ENCODE results near the gene SHISA8. TPM values are rescaled to one million over a fixed set of nuclear protein-coding genes. Genes with fewer than 3 reads are reported as not detected.

SHISA8 gene
- total and polyA plus RNA-seq, 10 of the 15 experiments (the other 5 are each of a cell fraction or from before 2014, with no cell fraction given), result 0.06 to 10.1 (median 0.25) TPM

- ATAC-seq, result no peak
- no peak for FAIRE-seq
- BruUV-seq (replicated peaks), result no TSS peak
- CTCF ChIA-PET, result no interaction called here
- Histone ChIP-seq H3K27me3 (replicated peaks in 1 of 2; ENCODE audit: control insufficient read depth in 2 of 2, insufficient read depth in 2 of 2, low read length in 1 of 2) (no peaks in the 10 kb centered on the region), H2AFZ (ENCODE audit: control insufficient read depth, low read depth, low read length) (no peak overlapping the region), H4K20me1 (ENCODE audit: control insufficient read depth, insufficient read depth) (no peaks in the 10 kb centered on the region), H3K9ac (ENCODE audit: control insufficient read depth, insufficient read depth, low read length) (no peak overlapping the region), H3K27ac (ENCODE audit: control insufficient read depth, insufficient read depth) (no peak overlapping the region), H3K4me3 (no peak overlapping the region), H3K9me3 (replicated peaks; ENCODE audit: control insufficient read depth, insufficient read depth, low read length) (no peaks in the 10 kb centered on the region), H3K36me3 (ENCODE audit: control insufficient read depth in 2 of 2, insufficient read depth in 2 of 2, low read length in 1 of 2) (peaks cover 30 to 42% of the 10 kb centered on the region in 2 experiments; a peak in 3 of 4 replicates), H3K4me1 (ENCODE audit: control insufficient read depth, insufficient read depth, low read length) (peaks cover 12% of the 10 kb centered on the region), H3K79me2 (ENCODE audit: control insufficient read depth, insufficient read depth, low read length) (no peaks in the 10 kb centered on the region), H3K4me2 (ENCODE audit: control insufficient read depth, insufficient read depth) (no peak overlapping the region)
- SMC1A ChIA-PET (ENCODE audit: uncharacterized antibody, unreplicated experiment), result interaction anchor here (1.0 kb wide), 1 partner anchor 39 kb away, joined by 3 read pairs; no protein-coding TSS in a partner anchor
- peak; percentile 71; the same call in 1 of the 2 replicates for TF ChIP-seq POLR2A (IDR thresholded peaks at IDR 0.05; ENCODE audit: low read depth, low read length)
- TF ChIP-seq IRF4 (IDR thresholded peaks at IDR 0.05; ENCODE audit: low read depth, low read length), result no peak
- POLR2A ChIA-PET, result no interaction called here
- no peak for DNase-seq (ENCODE audit: low read depth, low spot score)
- in situ Hi-C loops (cut with MboI) (no loop called here), intact Hi-C loops (cut with micrococcal nuclease; ENCODE audit: unreplicated experiment) (no loop called here)
- RAD21 ChIA-PET (ENCODE audit: unreplicated experiment), result no interaction called here
- 90% methylated on average over 24 of the region's 24 CpGs for WGBS (ENCODE audit: insufficient coverage, insufficient replicate concordance, low lambda C conversion rate, missing lambda C conversion rate)
Measured at GRCh38 chr22:41904450-41905410, 10.1 kb downstream of the SHISA8 start.

GRCh38 chr22:41902932-41903421 is 11.9 kb downstream of the SHISA8 start:
- no peaks in the 10 kb centered on the region for H3K79me2 ChIP-seq (ENCODE audit: control insufficient read depth, insufficient read depth, low read length)
- H3K4me1 ChIP-seq (ENCODE audit: control insufficient read depth, insufficient read depth, low read length), result peaks cover 4% of the 10 kb centered on the region
- H3K27me3 ChIP-seq (replicated peaks in 1 of 2; ENCODE audit: control insufficient read depth in 2 of 2, insufficient read depth in 2 of 2, low read length in 1 of 2), result no peaks in the 10 kb centered on the region
- no peak overlapping the region for H3K27ac ChIP-seq (ENCODE audit: control insufficient read depth, insufficient read depth)
- H4K20me1 ChIP-seq (ENCODE audit: control insufficient read depth, insufficient read depth), result no peaks in the 10 kb centered on the region
- H2AFZ ChIP-seq (ENCODE audit: control insufficient read depth, low read depth, low read length), result no peak overlapping the region
- peaks cover 38 to 52% of the 10 kb centered on the region in 2 experiments; a peak in 3 of 4 replicates for H3K36me3 ChIP-seq (ENCODE audit: control insufficient read depth in 2 of 2, insufficient read depth in 2 of 2, low read length in 1 of 2)
- H3K9ac ChIP-seq (ENCODE audit: control insufficient read depth, insufficient read depth, low read length), result no peak overlapping the region
- ATAC-seq, result no peak
- ChIA-PET CTCF (interaction anchor here (0.7 to 1.8 kb wide), 3 partner anchors 38 to 206 kb away, joined by 3 to 8 read pairs (median 4); no protein-coding TSS in a partner anchor), RAD21 (ENCODE audit: unreplicated experiment) (interaction anchor here (0.5 to 1.4 kb wide), 2 partner anchors 56 to 206 kb away, joined by 3 to 4 read pairs; no protein-coding TSS in a partner anchor), SMC1A (ENCODE audit: uncharacterized antibody, unreplicated experiment) (interaction anchor here (0.9 to 1.3 kb wide), 2 partner anchors 33 to 38 kb away, joined by 3 to 4 read pairs; no protein-coding TSS in a partner anchor), POLR2A (interaction anchor here (0.6 to 1.0 kb wide), 2 partner anchors 20 to 198 kb away, joined by 3 to 4 read pairs; no protein-coding TSS in a partner anchor)
- DNase-seq (ENCODE audit: low read depth, low spot score), result no peak
- no peak for FAIRE-seq
- WGBS (ENCODE audit: insufficient coverage, insufficient replicate concordance, low lambda C conversion rate, missing lambda C conversion rate), result 98% methylated on average over 13 of the region's 15 CpGs
- no peaks in the 10 kb centered on the region for H3K9me3 ChIP-seq (replicated peaks; ENCODE audit: control insufficient read depth, insufficient read depth, low read length)
- no peak for TF ChIP-seq BCLAF1 (IDR thresholded peaks at IDR 0.05)
- TF ChIP-seq KAT2A (conservative IDR thresholded peaks at IDR 0.05; ENCODE audit: control insufficient read depth, low read depth, low read length), result no peak
- TF ChIP-seq SUPT20H (IDR thresholded peaks at IDR 0.05; ENCODE audit: borderline replicate concordance, control insufficient read depth, low read depth, low read length), result no peak
- 0 out of 2 replicates have a peak, but pooled peaks have one; percentile 50 for TF ChIP-seq PML (IDR thresholded peaks at IDR 0.05; ENCODE audit: low read length)
- peak; percentile 78 for TF ChIP-seq POLR2A (IDR thresholded peaks at IDR 0.05; ENCODE audit: low read depth, low read length)
- intact Hi-C loops (cut with micrococcal nuclease; ENCODE audit: unreplicated experiment), result no loop called here
- no peak overlapping the region for H3K4me3 ChIP-seq
- H3K4me2 ChIP-seq (ENCODE audit: control insufficient read depth, insufficient read depth), result no peak overlapping the region
- in situ Hi-C loops (cut with MboI), result no loop called here
- no TSS peak for BruUV-seq (replicated peaks)
